GM19324 (cell line): Measurements from ENCODE around the gene CAMTA1.

Experiments
- ATAC-seq: cut with Tn5 transposase; IDR thresholded peaks from one replicate; pipeline ENCODE4 v1.9.1; 2021; ENCODE audit warnings: mild to moderate bottlenecking, moderate library complexity; ENCODE audit not compliant: unreplicated experiment, low FRiP score

The CAMTA1 gene

DNA sequence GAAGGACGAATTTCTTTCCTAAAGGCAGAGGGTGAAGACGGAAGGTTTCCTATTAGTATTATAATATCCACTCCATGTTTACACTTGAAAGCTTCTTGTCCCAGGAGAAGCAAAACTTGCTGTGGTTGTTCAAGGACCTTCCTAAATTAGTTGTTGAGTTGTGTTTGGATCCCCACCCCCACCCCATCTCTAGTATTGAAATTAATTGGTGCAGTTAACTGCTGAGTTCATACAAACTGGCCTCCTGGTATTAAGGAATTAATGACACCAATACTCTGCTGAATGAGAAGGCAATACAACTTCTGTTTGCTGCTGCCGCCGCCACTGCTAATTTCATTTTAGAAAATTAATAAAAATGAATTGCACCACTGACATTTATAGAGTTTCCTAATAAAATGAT lies 308.8 kb downstream of the CAMTA1 start:
- ATAC-seq = no peak

DNA sequence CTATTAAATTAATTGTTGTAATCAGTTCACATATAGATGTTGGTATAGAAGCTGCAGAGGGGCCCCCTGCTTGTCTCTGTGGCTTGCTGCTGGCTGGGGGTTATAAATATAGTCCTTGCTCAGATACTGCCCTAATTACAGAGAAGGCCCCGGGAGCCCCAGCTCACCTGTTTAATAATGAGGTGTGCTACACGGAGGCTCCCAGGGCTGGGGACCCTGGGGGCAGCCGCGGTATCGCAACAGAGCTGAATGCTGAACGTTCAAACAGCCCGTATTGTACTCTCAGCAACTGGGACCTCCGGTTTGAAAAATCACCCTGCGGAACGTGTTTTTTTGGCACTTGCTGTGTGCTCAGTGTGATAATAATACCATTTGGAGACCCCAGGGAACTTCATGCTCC lies 309.3 kb downstream of the CAMTA1 start:
- no peak for ATAC-seq

DNA sequence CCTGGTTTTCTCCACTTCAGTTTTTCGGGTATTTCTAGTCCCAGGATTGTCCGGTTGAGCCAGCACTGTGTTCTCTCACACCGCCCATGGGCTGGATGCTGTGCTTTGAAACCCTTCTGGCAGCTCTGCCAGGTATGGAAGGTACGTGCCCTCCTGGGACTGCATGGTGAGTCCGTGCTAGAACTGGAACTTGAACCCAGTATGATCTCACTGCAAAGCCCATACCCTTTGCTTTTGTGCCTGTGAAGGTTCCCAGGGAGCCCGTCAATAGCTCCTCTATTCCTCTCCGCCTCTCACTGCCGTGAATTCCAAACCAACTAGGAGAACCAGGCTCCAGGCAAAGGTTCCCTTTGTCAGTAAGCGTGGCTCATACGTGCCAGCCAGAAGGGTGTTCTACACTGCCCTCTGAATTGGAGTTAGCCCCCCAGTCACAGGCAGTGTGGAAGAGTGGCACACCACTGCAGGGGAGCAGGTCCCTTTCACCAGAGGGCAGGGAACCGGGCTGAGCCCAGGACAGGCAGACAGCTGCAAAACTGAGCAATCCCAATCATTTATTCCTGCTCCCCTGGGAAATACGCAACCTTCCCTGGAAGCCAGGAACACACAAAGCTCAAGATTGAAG lies 310.2 kb downstream of the CAMTA1 start:
- no peak for ATAC-seq

DNA sequence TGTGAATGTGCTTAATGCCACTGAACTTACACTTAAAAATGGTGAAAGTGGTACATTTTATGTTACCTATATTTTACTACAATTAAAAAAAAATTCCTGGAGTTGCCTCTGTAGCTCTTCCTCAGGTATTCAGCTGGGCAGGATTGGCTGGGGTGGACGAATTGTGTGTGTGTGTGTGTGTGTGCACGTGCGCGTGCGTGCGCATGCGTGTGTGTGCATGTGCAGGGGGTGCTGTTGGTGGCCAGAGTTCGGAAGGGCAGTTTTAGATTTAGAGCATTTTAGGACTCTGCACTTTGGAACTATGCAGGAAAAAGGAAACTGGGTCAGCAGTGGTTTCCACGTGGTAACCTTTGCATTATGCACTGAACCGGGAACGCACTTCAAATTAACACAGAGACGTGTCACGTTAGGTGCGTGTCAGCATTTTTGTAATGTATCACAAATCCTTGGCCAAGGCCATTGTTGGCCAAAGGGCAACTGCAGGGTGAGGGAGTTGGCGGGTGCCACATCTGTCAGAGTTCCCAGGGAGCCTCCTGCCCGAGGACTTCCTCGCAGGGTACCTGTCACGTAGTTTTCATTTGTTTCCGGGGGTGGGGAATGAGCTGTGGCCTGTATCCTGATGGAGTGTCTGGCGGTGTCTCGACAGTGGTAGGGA lies 312.8 kb downstream of the CAMTA1 start:
- ATAC-seq = no peak

DNA sequence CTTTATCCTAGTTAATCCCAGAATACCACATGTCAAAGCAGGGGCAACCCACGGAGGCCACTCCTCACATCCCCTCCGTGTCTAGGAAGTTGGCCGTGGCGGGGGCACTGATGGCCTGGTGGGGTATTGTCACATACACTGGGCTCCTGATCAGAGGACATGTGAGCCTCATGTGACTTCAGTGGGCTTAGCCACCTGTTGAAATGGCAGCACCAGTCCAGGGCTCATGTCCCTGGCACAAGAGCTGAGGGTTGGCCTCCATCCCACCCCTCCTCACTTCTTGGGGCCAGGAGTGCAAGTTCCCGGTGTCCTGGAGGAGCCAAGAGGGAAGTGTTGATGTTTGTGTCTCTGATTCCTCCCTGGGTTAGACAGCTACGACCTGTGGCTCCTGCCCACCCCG lies 313.4 kb downstream of the CAMTA1 start:
- ATAC-seq = no peak

DNA sequence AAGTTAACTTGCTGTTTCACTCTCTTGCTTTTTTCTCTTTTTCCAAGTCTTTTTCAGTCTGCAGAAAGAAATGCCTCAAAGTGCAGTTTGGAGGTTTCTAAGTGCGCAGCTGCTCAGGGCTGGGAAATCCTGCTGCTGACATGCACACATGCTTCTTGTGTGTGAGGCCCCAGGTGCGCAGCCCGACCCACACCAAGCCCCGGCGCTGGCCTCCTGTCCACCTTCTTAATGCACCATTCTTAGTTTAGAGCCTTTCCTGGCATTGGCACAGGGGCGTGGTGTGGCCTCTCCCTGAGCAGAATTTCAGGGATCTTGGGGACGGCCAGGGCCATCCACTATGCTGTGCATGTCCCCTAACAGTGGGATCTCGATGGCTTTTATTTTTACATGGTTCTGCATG lies 315.2 kb downstream of the CAMTA1 start:
- ATAC-seq = no peak

DNA sequence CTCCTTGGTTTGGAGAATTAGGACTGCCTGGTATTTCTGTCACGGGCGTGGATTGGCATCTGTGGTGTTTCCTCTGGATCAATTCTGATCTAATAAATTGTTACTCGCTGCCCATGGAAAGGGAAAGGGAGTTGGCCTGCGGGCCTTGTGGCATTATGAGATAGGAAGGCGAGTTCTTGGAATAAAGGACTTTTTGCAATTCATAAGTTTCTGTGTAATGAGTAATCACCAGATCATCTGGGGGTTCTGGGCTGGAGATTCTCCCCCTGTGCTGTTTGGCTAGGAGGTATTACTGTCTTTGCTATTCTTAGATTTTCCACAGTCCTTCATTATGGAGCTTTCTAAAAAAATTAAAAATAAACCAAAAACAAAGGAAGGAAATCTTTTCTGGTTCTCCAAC lies 315.9 kb downstream of the CAMTA1 start:
- no peak for ATAC-seq

DNA sequence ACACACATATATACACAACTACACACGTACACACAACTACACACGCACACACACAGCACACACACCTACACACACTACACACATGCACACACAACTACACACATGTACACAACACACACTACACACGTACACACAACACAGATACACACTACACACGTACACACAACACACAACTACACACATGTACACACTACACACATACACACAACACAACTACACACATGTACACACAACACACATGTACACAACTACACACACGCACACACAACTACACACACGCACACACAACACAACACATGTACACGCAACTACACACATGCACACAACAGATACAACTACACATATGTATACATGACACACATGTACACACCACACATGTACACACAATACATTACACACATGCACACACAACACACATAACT lies 318.1 kb downstream of the CAMTA1 start:
- ATAC-seq = no peak

DNA sequence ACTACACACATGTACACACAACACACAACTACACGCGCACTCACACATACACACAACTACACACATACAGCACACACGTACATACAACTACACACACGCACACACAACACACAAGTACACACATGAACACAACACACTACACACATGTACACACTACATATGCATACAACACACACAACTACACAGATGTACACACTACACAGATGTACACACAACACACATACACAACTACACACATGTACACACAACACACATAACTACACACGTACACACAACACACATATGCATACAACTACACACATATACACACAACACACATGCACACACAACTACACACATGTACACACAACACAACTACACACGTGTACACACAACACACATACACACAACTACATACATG lies 318.6 kb downstream of the CAMTA1 start:
- ATAC-seq = no peak

DNA sequence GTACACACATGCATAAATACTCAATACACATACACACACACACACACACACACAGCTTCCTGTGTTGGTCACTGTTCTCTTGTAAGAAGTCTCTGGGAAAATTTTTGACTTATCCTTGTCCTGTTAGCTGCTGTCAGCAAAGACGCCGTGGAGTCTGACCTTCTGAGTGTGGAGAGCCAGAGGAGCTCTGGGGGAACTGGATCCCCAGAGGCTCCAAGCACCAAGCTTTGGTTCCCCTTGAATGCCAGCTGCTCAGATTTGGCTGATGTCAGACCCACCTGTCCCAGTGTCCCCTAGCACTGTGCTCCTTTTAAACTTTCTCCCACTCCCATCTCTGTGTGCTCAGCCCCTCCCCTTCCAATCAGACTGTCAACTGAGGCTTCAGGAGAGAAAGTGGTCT lies 319.1 kb downstream of the CAMTA1 start:
- ATAC-seq = no peak

DNA sequence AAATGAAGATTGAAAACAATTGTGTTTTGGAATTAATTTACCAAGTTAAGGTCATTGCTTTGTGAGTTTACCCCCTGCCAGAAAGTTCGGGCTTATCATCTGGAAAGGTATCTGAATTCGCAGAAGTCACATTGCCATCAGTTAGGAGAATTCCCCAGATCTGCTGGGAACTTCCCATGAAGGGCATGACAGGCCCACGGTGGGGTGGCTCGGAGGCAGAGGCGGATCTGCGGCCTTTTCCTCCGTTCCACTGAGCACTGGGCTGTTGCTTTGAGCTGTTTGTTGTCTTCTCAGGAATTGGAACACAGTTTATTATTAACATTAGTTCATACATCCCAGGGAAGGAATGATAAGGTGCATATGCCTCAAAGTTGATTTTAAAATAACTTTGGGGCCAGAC lies 320.0 kb downstream of the CAMTA1 start:
- no peak for ATAC-seq

DNA sequence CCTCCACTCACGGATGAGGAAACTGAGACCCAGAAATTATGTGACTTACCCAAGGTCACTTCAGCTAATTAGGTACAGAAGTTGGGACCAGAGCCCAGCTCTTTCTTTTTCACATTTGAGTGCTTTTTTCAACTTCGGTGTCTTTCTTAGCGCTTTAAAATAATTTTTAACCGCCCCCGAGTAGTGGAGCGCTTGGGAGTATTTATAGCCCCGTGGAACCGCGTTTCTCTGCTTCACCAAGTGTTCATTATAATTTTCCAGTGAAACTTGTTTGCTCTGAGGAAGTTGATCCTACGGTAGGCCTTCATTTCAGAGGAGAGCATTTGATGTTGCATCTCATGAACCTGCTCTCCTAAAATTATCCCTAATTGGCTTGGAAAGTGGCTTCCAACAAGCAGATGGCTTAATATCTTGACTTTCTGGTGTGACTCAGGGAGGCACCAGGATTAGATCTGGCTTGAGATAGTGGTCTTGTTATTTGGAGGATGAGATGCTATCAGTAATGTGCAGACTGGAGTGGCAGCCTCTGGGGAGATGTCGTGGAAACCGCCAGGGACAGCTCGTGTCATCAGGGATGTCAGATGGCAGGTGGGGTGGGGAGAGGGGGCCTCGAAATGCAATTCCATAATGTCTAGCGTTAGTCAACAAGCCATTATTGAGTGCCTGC lies 321.3 kb downstream of the CAMTA1 start:
- ATAC-seq = no peak

DNA sequence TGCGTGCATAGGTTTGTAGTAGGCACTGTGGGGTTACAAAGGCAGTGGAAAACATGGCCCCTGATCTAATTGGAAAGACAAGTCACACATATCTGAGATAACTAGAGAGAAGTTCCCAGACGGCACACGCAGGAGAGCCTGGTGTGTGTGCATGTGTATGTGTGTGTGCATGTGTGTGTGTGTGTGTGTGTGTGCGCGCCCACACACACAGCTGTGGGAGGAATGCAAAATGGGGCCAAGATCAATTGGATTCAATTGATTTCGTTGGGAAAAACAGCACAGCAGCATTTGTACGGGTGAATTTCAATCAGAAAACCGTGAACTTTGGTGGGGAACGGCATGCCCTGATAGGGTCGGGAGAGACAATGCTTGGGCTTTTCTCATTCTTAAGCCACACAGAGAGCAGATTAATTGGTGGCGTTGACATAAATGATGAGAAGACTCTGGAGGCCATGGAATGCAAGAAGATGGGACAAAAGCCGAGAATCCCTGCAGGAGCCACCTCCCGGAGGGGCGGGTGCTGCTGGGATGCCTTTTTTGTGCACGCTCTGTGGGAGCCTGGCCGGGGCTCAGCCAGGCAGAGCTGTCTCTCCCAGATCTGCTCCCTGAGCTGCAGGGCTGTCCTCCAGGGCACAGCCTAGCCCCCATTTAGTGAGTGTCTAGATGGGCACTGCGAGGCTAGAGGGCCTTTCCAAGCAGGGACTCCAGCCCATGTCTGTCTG lies 322.0 kb downstream of the CAMTA1 start:
- ATAC-seq = no peak

DNA sequence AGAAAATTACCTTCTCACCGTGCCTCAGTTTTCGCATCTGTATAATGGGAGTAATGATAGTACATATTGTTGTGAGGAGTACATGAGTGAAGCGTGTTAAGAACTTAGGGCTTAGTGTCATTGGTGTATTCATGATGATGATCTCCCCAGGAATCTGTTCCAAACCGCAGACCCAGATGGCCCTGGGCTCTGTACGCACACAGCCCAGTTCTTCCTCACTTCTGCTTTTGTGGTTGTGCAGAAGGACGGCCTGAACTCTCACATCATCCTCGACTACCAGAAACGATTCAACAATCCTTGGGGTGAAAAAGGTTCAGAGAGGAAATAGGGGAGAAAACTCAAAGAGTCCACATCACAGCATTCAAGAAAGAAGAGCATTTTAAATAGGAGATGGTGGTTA lies 323.0 kb downstream of the CAMTA1 start:
- no peak for ATAC-seq

DNA sequence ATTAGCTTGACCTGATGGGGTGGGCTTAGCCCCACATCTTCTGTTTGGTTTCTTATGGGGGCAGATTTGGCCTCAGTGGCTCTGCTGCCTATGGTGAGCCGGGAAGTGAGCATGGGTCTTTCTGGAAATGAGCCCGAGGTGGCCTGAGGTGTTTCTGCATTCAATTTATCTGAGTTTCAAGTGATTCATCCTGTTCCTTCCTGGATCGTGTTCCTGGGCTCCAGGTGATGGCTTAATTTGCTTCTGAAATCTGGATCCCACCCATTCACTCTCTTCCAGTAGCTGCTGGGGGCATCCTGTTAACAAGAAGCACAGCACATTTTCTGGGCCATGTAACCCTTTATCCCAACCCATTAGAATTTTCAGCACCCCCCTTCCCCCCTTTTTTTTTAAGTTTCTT lies 324.6 kb downstream of the CAMTA1 start:
- ATAC-seq = no peak

DNA sequence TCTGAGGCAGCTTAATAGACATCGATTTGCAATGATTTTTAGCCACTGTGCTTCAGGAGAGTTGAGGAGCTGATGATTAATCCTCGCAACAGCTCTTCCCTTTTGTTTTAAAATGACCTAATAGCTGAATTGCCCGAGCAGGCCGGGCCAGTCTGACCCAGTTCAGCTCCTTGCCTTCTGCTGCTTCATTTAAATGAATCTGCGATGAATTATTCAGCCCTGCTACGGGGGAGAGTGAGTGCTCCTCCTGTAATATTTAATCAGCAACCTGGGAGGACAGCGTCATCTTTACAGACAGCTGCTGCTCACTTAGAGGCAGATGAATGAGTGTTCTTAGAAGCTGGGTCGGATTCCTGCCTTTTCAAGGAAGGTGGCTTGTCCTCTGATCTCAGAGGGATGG lies 325.1 kb downstream of the CAMTA1 start:
- ATAC-seq = no peak

DNA sequence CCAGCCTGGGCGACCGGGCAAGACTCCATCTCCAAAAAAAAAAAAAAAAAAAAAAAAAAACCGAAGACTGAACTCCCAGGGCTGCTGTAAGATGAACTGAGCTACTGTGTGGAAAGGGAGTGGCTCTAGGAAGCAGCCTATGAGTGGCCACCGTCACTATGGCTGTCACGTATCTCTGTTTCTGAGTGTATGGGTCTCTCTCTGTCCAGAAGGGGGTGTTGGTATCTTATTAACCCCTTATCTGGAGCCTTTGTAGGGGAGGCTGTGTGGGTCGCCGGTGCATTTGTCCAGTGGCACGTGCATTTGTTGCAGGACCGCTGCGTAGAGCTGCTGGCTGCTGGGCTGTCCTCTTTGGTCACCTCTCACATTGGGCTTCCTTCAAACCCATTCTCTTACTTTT lies 326.6 kb downstream of the CAMTA1 start:
- no peak for ATAC-seq

DNA sequence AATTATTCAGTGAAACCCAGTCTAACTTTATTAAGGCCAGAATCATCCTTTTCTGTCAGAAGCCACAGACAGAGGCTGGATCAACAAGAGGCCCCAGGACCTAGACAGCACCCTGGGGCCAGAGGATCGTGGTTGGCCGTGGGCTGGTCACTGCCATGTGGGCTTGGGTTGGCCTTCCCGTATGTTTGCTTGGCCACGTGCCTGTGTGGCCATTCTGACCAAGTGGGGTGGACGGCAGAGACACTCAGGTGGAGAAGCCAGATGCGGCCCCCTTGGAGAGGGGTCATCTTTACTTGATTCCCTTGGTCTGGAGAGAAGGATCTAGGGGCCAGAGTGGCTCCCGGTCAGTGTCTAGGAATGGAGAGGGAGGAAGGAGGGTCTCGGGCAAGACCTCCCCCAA lies 327.9 kb downstream of the CAMTA1 start:
- ATAC-seq = no peak

DNA sequence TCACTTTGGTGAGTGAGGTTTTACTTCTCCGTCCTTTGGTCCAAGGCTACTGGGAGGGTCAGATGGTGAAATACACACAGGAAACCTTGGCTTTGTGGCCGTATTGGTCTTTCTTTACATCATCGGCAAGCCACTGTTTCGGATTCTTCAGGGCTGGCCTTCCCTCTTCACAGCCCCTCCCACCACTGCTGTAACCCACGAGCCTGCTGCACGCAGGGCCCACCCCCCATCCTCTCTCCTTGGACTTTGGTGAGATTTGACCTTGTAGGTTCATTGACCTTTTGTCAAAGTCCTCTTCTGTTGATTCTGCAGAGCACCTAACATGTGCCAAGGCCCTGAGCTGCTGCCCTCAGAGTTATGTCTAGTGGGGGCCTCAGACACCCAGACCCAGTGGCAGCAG lies 328.6 kb downstream of the CAMTA1 start:
- no peak for ATAC-seq

DNA sequence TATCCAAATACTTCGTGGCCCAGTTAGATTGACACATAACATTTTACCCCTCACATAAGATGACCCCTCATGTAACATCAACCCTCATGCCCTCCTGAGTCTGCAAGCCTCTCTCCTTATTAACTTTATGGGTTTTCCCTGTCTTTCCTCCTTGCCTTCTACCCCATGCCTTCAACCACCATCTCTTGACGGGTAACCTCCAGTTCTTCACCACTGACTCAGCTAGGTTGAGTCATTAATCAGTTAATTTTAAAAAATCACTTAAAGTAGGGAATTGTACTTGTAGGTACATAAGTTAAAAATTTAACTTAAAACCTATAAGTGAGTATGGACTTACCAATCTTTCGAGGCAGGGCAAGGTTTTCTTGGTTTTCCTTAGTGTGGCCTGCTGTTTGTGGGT lies 330.7 kb downstream of the CAMTA1 start:
- ATAC-seq = no peak
